Spleen (tissue), 7 donors: Measurements from ENCODE around the gene CACNA2D2.

Experiments used
- POLR2A ChIP-seq, 3 donors: fragments of 450-650 bp; IDR thresholded peaks; one replicate each; pipeline ENCODE4 v1.5.1; 2017; ENCODE audit warnings: antibody characterized with exemption in 3 of 3, mild to moderate bottlenecking in 1 of 3
- TF ChIP-seq, protein P1 (sequence below), 11 experiments: fragments of 200-600 bp in 7 of 11; fragments of 450-650 bp in 4 of 11; sonication (generic) in 4 of 11; IDR thresholded peaks in 8 of 11; conservative IDR thresholded peaks in 3 of 11; 1 replicate in 7 of 11; 2 replicates in 4 of 11; pipeline versions ENCODE4 v1.4.0 to v1.8.0; 2016 to 2021; ENCODE audit warnings: antibody characterized with exemption in 11 of 11, inconsistent platforms in 4 of 11, mild to moderate bottlenecking in 1 of 11
- donor health status: DM: no; HTN: no; CAD: no; lungs with moderate emphysema.
- donor health status: DM: no; HTN: no; CAD: no.
- donor health status: DM: no; HTN: no; CAD: no.

- TF ChIP-seq, protein P1, sequence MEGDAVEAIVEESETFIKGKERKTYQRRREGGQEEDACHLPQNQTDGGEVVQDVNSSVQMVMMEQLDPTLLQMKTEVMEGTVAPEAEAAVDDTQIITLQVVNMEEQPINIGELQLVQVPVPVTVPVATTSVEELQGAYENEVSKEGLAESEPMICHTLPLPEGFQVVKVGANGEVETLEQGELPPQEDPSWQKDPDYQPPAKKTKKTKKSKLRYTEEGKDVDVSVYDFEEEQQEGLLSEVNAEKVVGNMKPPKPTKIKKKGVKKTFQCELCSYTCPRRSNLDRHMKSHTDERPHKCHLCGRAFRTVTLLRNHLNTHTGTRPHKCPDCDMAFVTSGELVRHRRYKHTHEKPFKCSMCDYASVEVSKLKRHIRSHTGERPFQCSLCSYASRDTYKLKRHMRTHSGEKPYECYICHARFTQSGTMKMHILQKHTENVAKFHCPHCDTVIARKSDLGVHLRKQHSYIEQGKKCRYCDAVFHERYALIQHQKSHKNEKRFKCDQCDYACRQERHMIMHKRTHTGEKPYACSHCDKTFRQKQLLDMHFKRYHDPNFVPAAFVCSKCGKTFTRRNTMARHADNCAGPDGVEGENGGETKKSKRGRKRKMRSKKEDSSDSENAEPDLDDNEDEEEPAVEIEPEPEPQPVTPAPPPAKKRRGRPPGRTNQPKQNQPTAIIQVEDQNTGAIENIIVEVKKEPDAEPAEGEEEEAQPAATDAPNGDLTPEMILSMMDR (IDR thresholded peaks at IDR 0.05 in 8 of 11, conservative IDR thresholded peaks at IDR 0.05 in 3 of 11), result no peak
- TF ChIP-seq POLR2A (IDR thresholded peaks at IDR 0.05), result no peak
These were observed 149.2 kb downstream of the CACNA2D2 start for GRCh38 chr3:50354186-50354764.
